Loucy (cell line): ENCODE data around the gene CATSPER2.
"Not testable (repeated sequence)": the region's sequence is repeated elsewhere in the genome, so short reads cannot be mapped to it uniquely, and the experiment has no call there.

Experiments
- CTCF ChIP-seq: fragments of 200-600 bp; sonication (generic); conservative IDR thresholded peaks from 2 replicates; pipeline ENCODE4 v1.5.1; 2014; ENCODE audit warnings: mild to moderate bottlenecking, antibody characterized with exemption, low read length
- EZH2phosphoT487 ChIP-seq: fragments of 200-600 bp; IDR thresholded peaks from 2 replicates; pipeline ENCODE4 v1.6.1; 2018; ENCODE audit warnings: antibody characterized with exemption, mild to moderate bottlenecking, moderate library complexity, borderline replicate concordance

GRCh38 chr15:43674175-43674574, 25.5 kb upstream of the CATSPER2 start:
- not testable (repeated sequence) for TF ChIP-seq CTCF, EZH2phosphoT487
